T-helper 2 cell treated with Interferon-gamma antibody and Interleukin-4, amounts not matched to agents 5 μg/mL and 100 μg/mL, for 36 hours (primary cell): ENCODE measurements around the gene AGPAT2.
A peak's percentile ranks its signal among the peaks of the same experiment; 100 is the strongest.

Experiments
- DNase-seq: peaks from one replicate; pipeline ENCODE4 v3.0.0; 2021; ENCODE audit warnings: low spot score
- H3K27ac Mint-ChIP-seq: one replicate; pipeline ENCODE4 v1.8.0; 2021; ENCODE audit warnings: mild to moderate bottlenecking, mixed read lengths
- H3K27me3 Mint-ChIP-seq: one replicate; pipeline ENCODE4 v1.8.0; 2021; ENCODE audit warnings: low read depth, mixed read lengths
- H3K36me3 Mint-ChIP-seq: one replicate; pipeline ENCODE4 v1.8.0; 2021; ENCODE audit warnings: low read depth, mixed read lengths
- H3K4me1 Mint-ChIP-seq: one replicate; pipeline ENCODE4 v1.8.0; 2021; ENCODE audit warnings: low read depth, mixed read lengths
- H3K4me3 Mint-ChIP-seq: one replicate; pipeline ENCODE4 v1.8.0; 2022; ENCODE audit warnings: mild to moderate bottlenecking, moderate library complexity, mixed read lengths
- H3K9me3 Mint-ChIP-seq: one replicate; pipeline ENCODE4 v1.8.0; 2021; ENCODE audit warnings: mixed read lengths

AGPAT2 gene

DNA sequence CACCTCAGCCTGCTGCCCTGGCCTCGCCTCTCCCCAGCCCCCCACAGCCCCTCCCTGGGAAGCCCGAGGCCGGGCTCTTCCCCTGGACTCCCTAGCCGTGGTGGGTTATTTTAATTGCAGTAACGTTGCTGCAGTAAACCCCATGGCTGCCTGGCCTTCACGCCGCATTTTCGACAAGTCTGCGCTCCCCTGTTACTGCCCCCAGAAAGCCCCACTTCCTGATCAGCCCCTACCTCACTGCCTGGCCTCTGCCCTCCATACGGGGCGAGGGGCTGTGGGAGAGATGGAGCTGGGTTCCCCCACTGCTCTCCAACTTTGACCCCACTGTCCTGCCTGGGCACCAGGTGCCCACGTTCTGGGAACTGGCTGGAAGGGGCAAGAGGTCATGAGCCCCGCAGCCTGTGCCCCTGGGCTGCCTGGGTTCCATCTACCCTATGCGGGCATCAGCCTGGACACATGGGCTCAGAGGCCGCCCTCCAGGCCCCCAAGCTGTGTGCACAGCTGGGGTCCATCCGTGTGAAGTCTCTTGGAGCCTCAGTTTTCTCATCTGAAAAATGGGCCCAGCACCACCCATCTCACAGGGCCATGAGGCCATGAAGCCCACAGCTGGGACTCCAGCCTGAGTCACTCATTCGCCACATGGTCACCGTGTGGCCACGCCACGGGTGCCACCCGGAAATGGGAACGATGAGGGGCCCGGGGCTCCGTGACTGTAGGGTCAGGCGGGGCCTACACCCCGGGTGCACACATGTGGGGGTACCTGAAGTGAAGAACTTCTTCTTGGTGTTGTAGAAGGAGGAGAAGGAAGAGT lies 13.1 kb downstream of the AGPAT2 start:
- Mint-ChIP-seq H3K9me3 (no peaks in the 10 kb centered on the region), H3K4me1 (no peaks in the 10 kb centered on the region), H3K27ac (no peak overlapping the region), H3K27me3 (no peaks in the 10 kb centered on the region), H3K36me3 (no peaks in the 10 kb centered on the region), H3K4me3 (no peak overlapping the region)
- no peak for DNase-seq

DNA sequence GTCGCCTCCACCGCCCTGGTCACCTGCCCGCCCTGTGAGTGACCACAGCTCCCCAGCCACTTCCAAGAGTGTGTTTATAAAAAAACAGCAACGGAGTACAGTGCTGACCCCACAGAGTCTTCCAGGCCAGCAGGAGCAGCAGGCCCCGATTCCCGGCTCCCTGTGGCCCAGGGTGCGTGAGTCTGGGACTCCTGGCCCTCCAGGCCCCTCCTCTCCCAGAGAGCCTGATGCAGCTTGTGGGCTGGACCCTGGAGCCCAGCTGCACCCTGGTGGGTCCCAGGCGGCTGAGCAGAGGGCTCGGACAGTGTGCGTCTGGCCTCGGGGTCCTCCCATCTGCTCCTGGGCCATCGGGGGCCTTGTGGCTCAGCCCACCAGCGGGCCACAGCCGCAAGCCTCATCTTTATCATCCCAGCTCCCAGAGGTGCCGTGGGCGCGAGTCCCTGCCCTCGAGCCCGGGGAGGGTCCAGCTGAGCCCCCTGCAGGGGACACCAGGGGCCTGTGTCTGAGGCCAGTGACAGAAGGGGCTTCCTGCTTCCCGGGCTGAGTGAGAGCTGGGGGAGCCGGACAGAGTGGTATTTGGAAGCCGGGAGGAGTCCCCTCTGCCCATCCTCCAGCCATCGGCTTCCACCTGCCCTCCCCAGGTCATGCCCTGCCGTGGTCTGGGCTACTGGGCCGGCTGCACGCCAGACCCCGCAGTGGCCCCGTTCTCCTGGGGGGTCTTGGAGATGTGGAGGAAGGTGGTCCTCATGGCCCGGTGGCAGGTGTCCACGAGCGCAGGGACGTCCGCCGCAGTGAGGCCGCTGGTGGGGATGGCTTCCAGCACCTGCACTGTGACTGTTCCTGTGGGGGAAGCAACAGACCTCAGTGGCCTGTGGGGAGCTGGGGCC lies 13.9 kb downstream of the AGPAT2 start:
- Mint-ChIP-seq H3K36me3 (no peaks in the 10 kb centered on the region), H3K27ac (no peak overlapping the region), H3K27me3 (peaks cover 3% of the 10 kb centered on the region), H3K4me1 (no peaks in the 10 kb centered on the region), H3K9me3 (no peaks in the 10 kb centered on the region), H3K4me3 (no peak overlapping the region)
- DNase-seq, result no peak

DNA sequence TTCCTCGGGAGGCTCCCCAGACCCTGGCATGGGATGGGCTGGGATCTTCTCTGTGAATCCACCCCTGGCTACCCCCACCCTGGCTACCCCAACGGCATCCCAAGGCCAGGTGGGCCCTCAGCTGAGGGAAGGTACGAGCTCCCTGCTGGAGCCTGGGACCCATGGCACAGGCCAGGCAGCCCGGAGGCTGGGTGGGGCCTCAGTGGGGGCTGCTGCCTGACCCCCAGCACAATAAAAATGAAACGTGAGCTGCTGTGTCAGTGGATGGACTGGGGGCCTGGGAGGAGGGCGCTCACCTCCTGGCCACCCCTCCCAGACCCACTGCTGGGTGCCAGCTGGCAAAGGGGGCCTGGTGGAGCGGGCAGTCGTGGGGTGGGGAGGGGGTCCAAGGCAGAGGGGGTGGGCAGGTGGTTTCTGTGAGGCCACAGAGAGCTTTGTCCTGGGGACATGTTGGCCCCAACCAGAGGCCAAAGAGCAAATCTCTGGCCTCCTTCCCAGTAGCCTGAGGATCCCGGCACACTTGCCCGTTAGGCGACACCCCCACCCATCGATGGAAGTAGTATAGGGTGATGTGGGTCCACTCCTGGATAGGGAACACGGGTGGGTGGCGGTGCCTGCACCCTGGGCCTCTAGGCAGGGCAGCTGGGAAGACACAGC lies 14.7 kb downstream of the AGPAT2 start:
- peaks cover 3% of the 10 kb centered on the region for H3K27me3 Mint-ChIP-seq
- H3K36me3 Mint-ChIP-seq, result no peaks in the 10 kb centered on the region

DNA sequence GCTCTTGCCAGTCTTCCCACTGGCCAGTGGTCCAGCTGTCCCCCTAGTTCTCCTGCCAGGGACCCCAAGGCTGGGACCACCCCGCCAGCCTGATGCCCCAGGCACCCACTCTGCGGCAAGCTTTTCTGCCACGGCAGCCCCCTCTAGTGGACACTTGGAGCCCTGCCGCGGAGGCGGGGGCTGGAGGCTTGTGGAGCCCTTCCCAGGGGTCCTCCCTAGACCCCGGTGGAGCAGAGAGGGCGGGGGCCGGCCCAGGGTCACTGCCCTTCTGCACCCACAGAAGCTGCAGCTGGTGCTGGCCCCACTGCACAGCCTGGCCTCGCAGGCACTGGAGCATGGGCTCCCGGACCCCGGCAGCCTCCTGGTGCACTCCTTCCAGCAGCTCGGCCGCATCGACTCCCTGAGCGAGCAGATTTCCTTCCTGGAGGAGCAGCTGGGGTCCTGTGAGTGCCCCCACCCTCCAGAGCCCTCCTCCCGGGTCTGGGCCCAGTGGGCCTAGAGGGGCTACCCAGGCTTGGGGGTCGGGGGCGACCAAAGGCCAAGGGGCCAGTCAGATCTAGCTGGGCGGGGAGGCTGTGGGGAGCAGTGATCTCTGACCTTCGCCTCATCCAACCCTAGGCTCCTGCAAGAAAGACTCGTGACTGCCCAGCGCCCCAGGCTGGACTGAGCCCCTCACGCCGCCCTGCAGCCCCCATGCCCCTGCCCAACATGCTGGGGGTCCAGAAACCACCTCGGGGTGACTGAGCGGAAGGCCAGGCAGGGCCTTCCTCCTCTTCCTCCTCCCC lies 15.4 kb downstream of the AGPAT2 start:
- peaks cover 3% of the 10 kb centered on the region for H3K27me3 Mint-ChIP-seq
- H3K36me3 Mint-ChIP-seq, result no peaks in the 10 kb centered on the region
- H3K4me3 Mint-ChIP-seq, result no peak overlapping the region
- no peaks in the 10 kb centered on the region for H3K4me1 Mint-ChIP-seq
- no peak overlapping the region for H3K27ac Mint-ChIP-seq
- DNase-seq, result peak; percentile 26
- no peaks in the 10 kb centered on the region for H3K9me3 Mint-ChIP-seq

More for the DNA sequence above, 14.7 kb downstream of the AGPAT2 start:
- Mint-ChIP-seq H3K4me1 (no peaks in the 10 kb centered on the region), H3K27ac (no peak overlapping the region), H3K4me3 (no peak overlapping the region), H3K9me3 (no peaks in the 10 kb centered on the region)
- DNase-seq, result no peak

DNA sequence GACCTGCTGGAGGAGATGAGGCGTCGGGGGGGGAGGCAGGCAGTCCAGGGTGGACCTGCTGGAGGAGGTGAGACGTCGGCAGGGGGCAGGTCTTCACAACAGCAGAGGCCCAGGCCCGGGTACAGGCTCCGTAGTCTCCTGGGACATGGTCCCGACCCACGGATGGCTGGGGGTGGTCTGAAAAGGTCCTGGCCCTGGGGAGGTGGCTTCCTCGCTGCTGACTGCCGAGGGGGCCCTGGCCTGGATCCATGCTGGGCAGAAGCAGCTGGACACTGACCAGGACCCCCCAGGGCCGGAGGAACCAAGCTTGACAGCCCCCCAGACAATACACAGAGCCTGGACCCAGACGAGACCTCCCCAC lies 16.0 kb downstream of the AGPAT2 start:
- no peaks in the 10 kb centered on the region for H3K9me3 Mint-ChIP-seq
- no peak overlapping the region for H3K27ac Mint-ChIP-seq
- no peaks in the 10 kb centered on the region for H3K36me3 Mint-ChIP-seq
- H3K4me1 Mint-ChIP-seq, result no peaks in the 10 kb centered on the region
- H3K4me3 Mint-ChIP-seq, result no peak overlapping the region
- no peak for DNase-seq
- peaks cover 6% of the 10 kb centered on the region for H3K27me3 Mint-ChIP-seq

DNA sequence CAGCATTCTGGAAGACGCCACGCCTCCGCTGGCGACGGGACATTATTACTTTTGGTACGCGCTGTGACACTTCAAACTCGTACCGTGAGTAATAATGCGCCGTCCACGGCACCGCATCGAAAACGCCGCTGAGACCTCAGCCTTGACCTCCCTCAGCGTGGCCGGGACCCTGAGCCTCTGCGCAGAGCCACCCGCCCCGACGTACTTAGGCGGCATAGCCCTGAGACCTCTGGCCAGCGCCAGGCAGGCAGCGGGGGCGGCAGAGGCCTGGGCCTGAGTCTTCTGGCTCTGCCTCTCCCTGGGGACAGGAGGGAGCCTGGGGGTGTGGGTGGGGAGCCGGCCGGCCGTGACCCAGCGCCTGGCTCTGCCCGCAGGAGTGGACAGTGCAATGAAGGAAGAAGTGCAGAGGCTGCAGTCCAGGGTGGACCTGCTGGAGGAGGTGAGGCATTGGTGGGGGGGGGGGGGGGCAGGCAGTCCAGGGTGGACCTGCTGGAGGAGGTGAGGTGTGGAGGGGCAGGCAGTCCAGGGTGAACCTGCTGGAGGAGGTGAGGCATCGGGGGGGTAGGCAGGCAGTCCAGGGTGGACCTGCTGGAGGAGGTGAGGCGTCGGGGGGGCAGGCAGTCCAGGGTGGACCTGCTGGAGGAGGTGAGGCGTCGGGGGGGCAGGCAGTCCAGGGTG lies 16.5 kb downstream of the AGPAT2 start:
- Mint-ChIP-seq H3K27ac (no peak overlapping the region), H3K9me3 (no peaks in the 10 kb centered on the region), H3K4me1 (no peaks in the 10 kb centered on the region), H3K4me3 (no peak overlapping the region), H3K36me3 (no peaks in the 10 kb centered on the region), H3K27me3 (peaks cover 6% of the 10 kb centered on the region)
- no peak for DNase-seq

DNA sequence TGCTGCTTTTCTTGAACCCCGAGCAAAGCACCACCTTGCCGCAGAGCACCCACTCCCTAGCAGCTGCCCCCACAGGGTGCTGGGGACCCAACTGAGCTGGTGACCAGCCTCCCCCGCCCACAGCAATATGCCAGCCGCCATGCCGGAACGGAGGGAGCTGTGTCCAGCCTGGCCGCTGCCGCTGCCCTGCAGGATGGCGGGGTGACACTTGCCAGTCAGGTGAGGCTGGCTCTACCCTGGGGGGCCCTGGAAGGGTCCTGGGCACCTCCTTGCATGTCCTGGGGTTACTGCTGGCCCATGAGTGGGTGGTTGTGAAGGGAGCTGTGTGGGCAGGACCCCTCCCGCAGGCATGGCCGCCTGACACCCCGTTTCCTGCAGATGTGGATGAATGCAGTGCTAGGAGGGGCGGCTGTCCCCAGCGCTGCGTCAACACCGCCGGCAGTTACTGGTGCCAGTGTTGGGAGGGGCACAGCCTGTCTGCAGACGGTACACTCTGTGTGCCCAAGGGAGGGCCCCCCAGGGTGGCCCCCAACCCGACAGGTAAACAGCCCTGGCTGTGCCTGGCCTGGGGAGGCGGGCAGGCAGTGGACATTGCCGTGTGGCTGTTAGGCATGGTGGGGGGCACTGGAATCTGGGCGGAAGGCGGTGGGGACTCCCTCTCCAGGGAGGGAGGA lies 17.3 kb downstream of the AGPAT2 start:
- Mint-ChIP-seq H3K4me1 (peaks cover 3% of the 10 kb centered on the region), H3K36me3 (no peaks in the 10 kb centered on the region), H3K27ac (no peak overlapping the region), H3K9me3 (no peaks in the 10 kb centered on the region), H3K4me3 (no peak overlapping the region), H3K27me3 (peaks cover 9% of the 10 kb centered on the region)
- no peak for DNase-seq

DNA sequence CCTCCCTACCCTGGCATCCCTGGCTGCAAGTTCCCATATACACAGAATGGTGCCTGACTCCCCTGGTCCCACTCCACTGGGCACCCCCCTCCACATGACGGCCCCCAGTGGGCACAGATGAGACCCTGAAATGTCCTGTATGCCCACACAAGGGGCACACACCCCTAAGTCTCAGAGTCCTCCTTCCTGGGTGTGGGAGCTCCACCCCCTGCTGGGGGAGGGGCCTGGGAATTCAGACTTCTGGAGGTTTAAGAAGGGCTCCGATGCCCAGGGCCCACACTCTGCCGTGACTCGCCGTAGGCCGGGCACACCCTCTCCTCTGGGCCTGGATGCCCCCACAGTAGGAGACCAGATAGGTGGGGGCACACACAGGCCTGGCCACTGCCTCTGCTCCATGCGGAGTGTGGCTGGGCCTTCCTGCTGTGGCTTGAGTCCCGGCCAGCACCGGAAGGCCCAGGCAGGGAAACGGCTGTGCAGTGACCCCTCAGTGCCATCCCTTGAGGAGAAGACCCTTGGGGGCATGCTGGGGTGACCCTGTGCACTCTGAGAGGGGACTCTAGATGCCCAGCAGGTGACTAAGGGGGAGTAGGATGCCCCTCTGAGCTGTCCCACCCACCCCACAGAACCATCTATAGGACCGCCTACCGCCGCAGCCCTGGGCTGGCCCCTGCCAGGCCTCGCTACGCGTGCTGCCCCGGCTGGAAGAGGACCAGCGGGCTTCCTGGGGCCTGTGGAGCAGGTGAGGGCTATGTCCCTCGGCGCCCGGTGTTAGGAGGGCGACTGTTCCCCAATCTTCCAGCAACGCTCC lies 18.1 kb downstream of the AGPAT2 start:
- Mint-ChIP-seq H3K9me3 (no peaks in the 10 kb centered on the region), H3K27me3 (peaks cover 13% of the 10 kb centered on the region), H3K4me3 (no peak overlapping the region), H3K36me3 (no peaks in the 10 kb centered on the region), H3K27ac (no peak overlapping the region), H3K4me1 (peaks cover 4% of the 10 kb centered on the region)
- DNase-seq, result no peak

DNA sequence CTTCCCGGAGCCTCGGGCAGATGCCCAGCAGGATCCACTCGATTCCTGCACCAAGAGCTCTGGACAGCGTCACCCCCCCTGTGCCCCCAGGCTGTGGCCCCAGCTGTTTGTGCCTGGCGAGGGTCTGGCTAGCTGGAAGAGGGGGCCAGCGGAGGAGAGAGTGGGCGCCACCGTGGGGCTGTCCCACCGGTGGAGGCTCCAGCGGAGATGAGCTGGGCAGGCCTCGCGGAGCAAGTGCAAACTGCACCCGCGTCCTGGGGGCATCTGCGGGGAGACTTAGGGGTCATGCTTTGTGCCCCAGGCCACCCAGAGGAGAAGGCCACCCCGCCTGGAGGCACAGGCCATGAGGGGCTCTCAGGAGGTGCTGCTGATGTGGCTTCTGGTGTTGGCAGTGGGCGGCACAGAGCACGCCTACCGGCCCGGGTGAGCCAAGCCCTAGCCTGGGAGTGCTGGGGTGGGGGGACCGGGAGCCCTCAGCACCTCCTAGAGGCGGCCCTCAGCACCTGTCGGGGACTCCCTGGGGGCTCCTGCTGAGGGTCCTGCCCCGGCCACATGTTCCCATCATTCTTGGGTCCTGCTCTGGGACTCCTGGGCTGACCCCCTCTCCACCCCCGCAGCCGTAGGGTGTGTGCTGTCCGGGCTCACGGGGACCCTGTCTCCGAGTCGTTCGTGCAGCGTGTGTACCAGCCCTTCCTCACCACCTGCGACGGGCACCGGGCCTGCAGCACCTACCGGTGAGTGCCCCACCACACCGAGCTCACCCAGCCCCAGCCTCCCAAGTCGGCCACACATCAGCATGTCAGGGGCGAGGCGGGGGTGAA lies 19.1 kb downstream of the AGPAT2 start:
- Mint-ChIP-seq H3K27ac (no peak overlapping the region), H3K27me3 (peaks cover 15% of the 10 kb centered on the region), H3K9me3 (no peaks in the 10 kb centered on the region), H3K36me3 (no peaks in the 10 kb centered on the region), H3K4me1 (peaks cover 4% of the 10 kb centered on the region), H3K4me3 (no peak overlapping the region)
- no peak for DNase-seq

DNA sequence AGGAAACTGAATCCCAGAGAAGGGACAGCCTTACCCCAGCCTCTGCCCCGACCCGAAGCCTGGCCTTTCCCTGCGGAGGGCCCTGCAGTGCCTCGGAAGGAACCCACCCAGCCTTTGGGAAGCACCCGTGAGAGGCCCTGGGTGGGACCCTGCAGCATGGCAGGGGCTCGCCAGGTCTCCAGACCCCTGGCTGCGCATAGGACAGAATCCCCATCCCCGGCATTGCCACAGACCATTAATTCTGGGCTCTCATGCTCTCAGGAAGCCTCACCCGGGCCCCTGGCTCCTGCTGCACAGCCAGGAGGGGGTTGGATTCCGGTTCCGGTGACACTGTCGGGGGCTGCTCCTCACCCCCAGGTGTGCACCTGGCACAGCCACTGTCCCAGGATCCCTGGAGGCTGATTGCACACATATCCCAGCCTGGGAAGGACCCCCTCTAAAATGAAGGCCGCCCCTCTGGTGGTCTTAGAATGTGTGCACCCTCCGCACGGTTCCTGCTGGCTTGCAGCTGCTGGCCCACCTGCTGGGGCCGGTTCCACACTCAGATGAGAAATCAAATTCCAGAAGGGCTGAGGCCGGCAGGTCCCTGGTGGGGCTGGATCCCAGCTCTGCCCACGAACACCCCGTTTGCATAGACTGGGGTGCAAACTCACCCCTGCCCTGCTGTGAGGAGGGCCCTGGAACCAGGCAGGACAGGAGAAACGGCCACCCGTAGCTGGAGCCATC lies 19.9 kb downstream of the AGPAT2 start:
- Mint-ChIP-seq H3K9me3 (no peaks in the 10 kb centered on the region), H3K4me1 (peaks cover 4% of the 10 kb centered on the region), H3K27ac (no peak overlapping the region), H3K36me3 (no peaks in the 10 kb centered on the region), H3K27me3 (peaks cover 15% of the 10 kb centered on the region), H3K4me3 (no peak overlapping the region)
- no peak for DNase-seq
